HG03558 (cell line): Measurements from ENCODE around the gene GDI1.
A peak's percentile ranks its signal among the peaks of the same experiment; 100 is the strongest.

Source experiments
- ATAC-seq: cut with Tn5 transposase; IDR thresholded peaks from one replicate; pipeline ENCODE4 v1.9.1; 2021; ENCODE audit warnings: moderate number of reproducible peaks; ENCODE audit not compliant: unreplicated experiment; ENCODE audit errors: extremely low read depth

The GDI1 gene

GRCh38 chrX:154477891-154478477 is 41.0 kb downstream of the GDI1 start:
- no peak for ATAC-seq

- peak; percentile 66 for ATAC-seq
These were observed 42.0 kb downstream of the GDI1 start, which contains the start of gene LAGE3 for GRCh38 chrX:154478728-154479622. Gene LAGE3, minus strand, starts transcription at chrX:154479281. Its CDS starts 366 bp downstream, at chrX:154478915.

- no peak for ATAC-seq
These were observed 44.2 kb downstream of the GDI1 start for GRCh38 chrX:154481195-154481594.

GRCh38 chrX:154481911-154482601 is 45.1 kb downstream of the GDI1 start:
- ATAC-seq, result no peak

- no peak for ATAC-seq
These were observed 45.8 kb downstream of the GDI1 start for GRCh38 chrX:154482786-154483185.

- ATAC-seq, result no peak
These were observed 46.4 kb downstream of the GDI1 start for GRCh38 chrX:154483325-154483724.

- ATAC-seq, result no peak
These were observed 47.5 kb downstream of the GDI1 start for GRCh38 chrX:154484255-154485149.

GRCh38 chrX:154485150-154486051 is 48.4 kb downstream of the GDI1 start:
- ATAC-seq, result no peak

- ATAC-seq, result no peak
These were observed 49.1 kb downstream of the GDI1 start for GRCh38 chrX:154486052-154486395.

GRCh38 chrX:154486396-154487207 is 49.6 kb downstream of the GDI1 start, which contains the start of gene UBL4A:
Gene UBL4A, minus strand, starts transcription at chrX:154486615. Its CDS starts 31 bp downstream, at chrX:154486584.
- ATAC-seq, result no peak

GRCh38 chrX:154487518-154488290 is 50.8 kb downstream of the GDI1 start:
- ATAC-seq, result no peak

GRCh38 chrX:154488336-154489075 is 51.6 kb downstream of the GDI1 start:
- ATAC-seq, result no peak

GRCh38 chrX:154489182-154489581 is 52.2 kb downstream of the GDI1 start:
- no peak for ATAC-seq

GRCh38 chrX:154490021-154490413 is 53.1 kb downstream of the GDI1 start:
- no peak for ATAC-seq

GRCh38 chrX:154490414-154491083 is 53.6 kb downstream of the GDI1 start, which contains the start of gene SLC10A3:
Gene SLC10A3, minus strand, starts transcription at chrX:154490629. Its CDS starts 1,689 bp downstream, at chrX:154488940.
- peak; percentile 53 for ATAC-seq
